ENCODE data around the gene NRP2.
A peak's percentile ranks its signal among the peaks of the same experiment; 100 is the strongest.

The NRP2 gene

DNA sequence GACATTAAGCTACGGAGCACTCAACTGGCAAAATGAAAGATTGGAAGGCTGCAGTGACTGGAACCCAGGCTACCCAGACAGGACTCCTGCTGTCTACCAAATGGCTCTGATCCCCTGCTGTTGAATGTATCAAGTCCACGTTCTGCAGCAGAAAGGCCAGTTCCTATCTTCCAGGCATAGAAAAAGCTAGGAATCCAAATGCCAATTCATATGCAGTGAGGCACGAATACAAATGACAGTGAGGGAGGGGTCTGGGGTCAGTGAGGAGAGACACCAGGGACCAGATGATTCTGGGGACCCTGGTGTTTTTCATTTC is 5.3 kb downstream of the NRP2 start:
- DNase-seq (ENCODE audit: low spot score), result no peak

DNA sequence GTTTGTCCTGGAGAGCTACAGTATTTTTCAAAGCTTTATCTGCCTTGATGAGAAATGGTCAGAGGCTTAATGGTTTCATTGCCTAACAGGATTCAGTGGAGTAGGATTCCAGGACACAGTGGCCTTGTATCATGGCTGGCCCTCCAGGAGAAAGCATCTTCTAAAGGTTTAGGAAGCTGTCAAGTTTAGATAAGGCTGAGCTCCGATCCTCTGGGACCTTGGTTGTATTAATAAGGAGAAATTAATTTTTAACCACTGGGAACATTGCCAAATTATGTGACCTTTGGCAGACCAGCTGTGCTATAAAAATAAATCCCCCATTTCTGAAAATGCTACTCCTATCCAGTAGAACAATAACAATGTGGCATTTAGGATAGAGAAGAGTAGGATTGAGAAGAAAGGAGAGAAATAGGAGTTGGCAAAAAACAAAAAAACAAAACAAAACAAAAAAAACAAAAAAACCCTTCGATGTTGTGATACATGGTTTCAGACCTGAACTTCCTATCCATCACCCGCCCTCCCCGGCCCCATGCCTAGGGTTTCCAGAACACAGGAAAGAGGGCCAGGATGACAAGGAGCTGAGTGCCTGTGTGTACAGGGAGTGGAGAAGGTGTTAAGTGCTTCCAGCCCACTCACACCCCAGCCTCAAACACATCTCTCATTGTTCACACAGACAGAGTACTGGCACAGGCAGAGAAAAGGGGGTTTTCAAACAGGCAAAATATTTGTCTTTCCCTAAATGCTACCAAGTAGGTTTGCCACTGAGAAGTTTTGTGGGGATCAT is 6.3 kb downstream of the NRP2 start:
- no peak for DNase-seq (ENCODE audit: low spot score)

DNA sequence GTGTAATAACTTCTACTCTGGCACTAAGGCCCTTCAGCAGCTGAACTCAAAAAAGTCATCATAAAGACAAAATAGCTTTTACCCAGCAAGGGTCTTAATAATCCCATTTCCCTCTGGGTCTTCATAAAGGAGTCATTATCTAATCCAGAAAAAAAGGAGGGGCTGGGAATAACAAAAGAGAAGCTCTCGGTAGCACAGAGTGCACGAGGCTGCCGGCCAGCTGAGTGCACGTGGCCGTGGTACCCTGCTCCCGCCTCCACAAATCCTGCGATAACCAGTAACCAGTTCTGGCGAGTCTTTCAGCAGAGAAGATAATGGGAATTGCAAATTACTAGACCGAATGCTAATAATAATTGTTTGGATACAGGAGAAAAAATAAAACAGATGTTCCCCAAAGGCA is 7.5 kb downstream of the NRP2 start:
- DNase-seq (ENCODE audit: low spot score), result no peak

DNA sequence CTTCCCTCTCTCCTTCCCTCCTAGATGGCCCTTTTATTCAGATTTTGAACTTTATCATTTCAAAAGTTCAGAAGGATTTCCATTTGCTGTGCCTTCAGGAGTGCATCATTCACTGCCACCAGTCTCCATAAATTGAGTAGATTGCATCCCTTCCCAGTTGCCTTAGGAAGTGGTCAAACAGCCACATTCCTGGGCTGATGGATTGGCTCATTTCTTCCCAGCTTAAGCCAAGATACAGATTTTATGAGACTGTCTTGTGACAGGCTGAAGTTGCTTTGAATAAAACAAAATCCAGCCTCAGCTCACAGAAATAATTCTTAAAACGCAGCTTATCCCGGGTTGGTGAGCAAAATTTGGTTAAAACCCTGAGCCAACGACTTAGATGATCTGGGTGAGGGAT is 9.8 kb downstream of the NRP2 start:
- no peak for DNase-seq (ENCODE audit: low spot score)

GRCh38 chr2:205694256-205694655 is 12.0 kb downstream of the NRP2 start:
- no peak for DNase-seq (ENCODE audit: low spot score)

DNA sequence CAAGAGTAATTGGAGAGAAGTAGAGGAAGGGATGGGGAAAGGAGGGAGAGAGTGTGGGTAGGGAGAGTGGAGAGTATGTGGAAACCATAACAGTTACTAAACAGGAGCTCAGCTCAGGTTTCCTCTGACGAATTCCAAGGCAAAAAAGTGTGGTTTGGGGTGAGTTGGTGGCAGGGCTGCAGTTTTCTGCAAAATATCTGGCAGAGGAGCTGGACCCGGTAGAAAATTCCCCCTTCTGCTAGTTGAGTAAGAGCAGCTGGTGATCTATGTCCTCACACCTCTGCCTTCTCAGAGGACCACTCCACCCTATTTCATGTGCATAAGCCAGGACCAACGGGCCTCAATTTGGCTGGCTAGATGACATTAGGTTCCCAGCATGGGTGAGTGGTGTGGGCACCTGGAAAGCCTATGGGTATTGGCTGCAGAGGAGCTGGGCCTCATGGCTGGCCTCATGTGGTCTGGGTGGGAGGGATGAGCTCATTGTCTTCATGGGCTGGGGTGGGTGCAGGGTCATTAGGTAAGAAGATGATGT is 13.2 kb downstream of the NRP2 start:
- DNase-seq (ENCODE audit: low spot score), result no peak

GRCh38 chr2:205696331-205696926 is 14.1 kb downstream of the NRP2 start:
- peak; percentile 71 for DNase-seq (ENCODE audit: low spot score)

GRCh38 chr2:205696927-205697441 is 14.7 kb downstream of the NRP2 start:
- no peak for DNase-seq (ENCODE audit: low spot score)

GRCh38 chr2:205698286-205699268 is 16.3 kb downstream of the NRP2 start:
- no peak for DNase-seq (ENCODE audit: low spot score)

DNA sequence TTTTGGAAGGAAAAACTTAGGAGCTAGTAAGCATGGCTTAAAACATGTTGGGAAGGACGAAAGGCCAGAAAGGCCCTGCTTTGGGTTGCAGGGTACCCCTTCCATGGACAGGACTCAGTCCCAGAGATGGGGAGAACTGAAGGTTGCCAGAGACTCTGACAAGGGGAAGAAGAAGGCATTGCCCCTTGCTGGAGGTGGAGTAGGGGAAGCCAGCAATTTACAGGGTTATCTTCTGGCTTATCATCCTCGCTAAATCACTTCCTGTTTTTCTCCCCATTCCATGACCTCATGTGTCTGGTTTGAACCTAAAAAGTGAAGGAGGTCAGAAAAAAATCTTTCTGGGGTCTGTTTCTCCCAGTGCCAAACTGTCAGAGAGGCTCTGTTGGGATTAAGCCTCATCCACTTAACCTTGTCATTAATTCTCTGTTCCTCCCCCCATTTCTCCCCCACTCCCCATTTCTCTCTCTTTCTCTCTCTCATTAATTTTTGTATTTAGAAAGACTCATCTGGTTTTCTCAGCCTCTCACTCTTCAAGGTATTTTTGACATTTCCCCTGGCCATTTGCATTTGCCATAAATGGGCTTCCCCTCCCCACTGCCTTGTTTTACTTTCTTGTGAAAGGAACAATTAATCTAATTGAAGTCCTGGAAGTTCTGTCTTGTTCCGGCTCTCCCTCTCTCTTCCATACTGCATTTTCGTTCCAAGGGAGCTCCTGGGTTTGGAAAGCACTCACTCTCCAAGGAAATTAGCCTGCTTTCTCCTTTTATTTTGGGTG is 17.4 kb downstream of the NRP2 start:
- no peak for DNase-seq (ENCODE audit: low spot score)

DNA sequence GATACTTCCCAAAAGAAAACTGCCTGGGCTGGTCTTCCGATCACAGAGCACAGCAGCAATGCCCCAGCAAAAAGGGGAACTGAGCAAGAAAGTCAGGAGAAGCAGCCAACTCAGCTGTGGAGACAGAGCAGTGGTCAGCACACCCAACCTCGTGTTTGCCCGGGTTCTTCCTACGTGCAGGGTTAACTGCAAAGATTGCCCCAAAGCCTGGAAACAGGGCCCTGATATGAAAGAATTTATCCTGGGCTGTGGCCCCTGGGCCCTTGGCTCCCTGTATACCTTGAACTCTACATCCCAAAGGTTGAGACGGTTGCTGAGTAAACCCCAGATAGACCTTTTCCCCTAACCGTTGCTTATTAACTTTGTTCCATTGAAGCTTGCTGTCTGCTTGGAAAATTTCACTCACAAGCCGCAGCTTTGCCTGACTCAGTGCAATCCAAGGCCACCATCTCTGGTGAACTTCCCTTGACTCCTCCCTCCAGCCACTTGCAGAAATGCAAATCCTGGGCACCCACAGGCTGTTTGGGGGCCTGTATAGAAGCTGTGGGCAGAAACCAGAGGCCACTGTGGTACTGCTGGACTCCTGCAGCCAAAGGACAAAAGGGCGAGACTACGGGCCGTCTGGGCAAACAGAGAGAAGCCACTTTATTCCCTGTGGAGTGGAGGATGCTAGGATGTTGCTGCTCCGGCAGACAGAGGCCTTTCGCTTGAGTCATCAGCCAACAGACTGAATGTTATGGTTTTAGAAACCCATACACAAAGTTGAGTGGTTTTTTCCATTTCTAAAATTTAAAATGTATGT is 18.2 kb downstream of the NRP2 start:
- DNase-seq (ENCODE audit: low spot score), result no peak

- no peak for DNase-seq (ENCODE audit: low spot score)
These were observed 19.2 kb downstream of the NRP2 start for GRCh38 chr2:205701509-205701908.

DNA sequence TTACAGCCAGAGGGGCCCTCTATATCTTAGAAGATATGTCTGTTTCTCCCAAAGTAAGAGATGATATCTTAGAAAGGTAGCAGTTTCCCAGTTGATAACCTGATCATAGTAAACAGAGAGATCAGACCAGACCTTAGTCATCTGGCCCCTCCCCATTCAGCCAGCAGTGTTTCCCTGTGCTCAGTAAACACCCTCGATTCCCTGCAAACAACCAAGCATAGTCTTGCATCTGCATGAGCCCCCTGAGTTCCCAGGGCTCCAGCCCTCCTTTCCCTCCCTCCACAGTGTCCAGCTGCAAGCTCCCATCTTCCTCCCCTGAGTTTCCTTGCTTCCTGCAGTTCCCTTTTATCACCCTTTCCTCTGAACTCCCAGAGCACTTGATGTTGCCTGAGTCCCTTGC is 20.3 kb downstream of the NRP2 start:
- DNase-seq (ENCODE audit: low spot score), result no peak

DNA sequence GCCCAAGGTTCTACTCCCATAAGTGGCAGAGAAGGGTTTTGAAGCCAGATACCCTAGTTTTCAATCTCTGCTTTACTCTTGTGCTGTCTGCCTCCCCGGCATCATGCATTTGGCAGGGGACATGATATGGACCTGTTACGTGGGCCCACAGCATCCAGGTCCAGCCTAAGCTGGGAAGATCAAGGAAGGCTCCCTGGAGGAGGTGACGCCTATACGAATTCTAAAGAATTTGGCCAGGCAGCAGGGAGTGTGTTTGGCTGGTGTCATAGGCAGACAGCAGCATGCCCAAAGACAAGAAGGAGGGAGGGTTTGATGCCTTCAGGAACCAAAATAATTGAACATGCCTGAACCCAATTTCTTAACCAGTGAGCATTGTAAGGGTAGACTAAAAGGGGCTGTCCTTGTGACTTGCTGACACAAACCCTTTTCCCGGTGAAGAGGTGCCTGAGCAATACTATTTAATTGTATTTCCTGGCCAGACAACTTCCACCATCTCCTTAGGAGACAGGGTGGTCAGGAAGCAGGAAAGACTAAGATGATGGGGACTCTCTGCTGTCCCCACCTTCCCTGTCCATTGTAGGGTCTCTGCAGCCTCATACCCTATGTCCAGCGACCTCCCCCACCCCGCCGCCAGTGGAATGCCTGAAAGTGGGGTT is 21.3 kb downstream of the NRP2 start:
- no peak for DNase-seq (ENCODE audit: low spot score)

DNA sequence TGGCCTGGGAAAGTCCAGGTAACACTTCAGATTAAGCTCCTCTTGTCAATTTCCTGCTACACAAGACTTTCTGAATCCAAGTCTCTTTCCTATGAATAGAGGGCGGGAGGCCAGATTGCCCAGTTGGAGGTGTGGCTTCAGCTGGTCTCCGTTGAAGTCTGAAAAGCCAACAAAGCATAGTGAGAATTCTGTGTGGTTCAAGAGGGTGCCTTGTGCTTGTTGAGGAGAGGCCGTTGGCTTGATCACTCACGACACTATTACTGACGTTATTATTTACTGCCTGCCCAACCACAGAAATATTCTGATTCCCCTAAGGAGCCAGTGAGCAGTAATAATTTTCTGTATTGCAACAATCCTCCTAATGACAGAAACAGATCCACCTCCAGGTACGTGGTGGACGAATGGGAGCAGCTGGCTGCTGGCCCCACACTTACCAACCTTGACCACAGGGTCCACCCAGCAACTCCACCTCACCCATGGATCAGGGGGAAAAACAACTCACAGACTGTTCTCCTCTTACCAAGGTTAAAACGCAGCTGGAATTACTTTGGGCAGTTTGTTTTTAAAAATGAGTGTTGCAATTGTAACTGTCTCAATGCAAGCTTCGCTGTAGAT is 21.9 kb downstream of the NRP2 start:
- no peak for DNase-seq (ENCODE audit: low spot score)

DNA sequence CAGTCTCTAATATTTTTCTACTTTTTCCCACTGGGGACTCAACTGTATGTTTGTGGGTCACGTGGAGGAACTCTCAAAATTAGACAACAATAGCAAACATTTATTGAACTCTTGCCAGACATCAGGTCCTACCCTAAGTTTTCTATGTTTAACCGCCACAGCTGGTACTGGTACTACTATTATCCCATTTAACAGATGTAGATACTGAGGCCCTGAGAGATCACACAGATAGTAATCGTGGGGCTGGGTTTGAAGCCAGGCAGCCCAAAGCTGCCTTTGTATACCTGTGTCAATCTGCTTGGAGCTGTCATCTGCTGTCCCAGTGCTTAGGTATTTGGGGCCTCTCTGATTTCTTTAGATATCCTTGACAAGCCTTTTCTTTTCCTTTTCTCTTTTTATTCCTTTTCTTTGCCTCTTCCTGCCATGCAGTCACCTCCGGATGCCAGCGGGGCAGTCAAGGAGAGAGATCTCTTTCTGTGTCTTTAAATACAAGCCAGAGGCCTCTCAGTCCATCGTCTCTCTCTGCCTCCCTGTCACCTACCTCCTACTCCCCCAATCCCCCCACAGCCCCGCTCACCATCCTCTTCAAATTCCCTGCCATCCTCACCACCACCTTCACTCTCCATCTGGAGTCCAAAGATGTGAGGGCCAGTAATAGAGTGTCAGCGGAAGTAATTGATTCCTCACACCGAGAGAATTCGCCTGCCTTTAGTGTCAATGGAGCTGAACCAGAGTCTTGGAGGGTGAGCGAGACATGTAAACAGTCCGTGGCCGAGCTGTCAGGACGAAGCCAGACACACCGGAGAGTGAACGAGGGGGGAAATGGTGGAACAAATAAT is 23.4 kb downstream of the NRP2 start:
- DNase-seq (ENCODE audit: low spot score), result no peak

DNA sequence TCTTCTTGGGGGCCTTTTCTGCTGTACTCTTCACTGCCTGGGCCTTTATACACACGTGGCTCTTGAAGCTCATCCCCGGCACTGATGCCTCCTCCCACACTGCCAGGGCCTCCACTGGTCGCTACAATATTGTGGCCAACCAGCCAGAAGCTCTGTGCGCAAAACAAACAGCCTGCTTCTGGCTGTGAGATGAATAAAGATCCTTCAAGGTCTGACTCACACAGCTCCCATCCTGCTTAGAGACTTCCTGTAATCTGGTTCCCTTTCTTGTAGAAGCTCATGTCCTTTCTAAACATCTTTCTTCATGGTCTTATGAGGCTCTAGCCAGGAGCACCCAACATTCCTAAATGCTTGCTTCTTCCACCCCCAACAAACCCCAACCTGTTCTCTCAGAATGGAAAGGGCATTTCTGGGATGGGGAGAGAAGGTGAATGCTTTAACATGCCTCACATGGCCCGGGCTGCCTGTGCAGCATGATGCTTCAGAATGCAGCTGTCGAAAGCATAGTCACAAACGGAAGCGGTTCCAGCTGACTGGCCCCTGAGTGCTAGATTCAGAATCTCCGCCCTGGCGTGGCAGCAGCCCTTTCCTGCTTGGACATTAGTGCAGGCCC is 24.6 kb downstream of the NRP2 start:
- no peak for DNase-seq (ENCODE audit: low spot score)

GRCh38 chr2:205708231-205708631 is 25.9 kb downstream of the NRP2 start:
- no peak for DNase-seq (ENCODE audit: low spot score)
